Measurements from ENCODE around the gene CCDC57.

CCDC57 gene

GRCh38 chr17:82156284-82156925 lies 56.2 kb downstream of the CCDC57 start:
- no peaks in the 10 kb centered on the region for H3F3A ChIP-seq (ENCODE audit: insufficient read depth)
- H3K4me3 ChIP-seq (ENCODE audit: insufficient read depth, low read length, poor library complexity, severe bottlenecking) = no peak overlapping the region
- no peak overlapping the region for H3K27ac ChIP-seq (ENCODE audit: low read depth, low read length)
- no peaks in the 10 kb centered on the region for H3K36me3 ChIP-seq (ENCODE audit: low read length)
- no peak overlapping the region for H3K4me2 ChIP-seq (ENCODE audit: low read depth, low read length, poor library complexity, severe bottlenecking)
- no peak overlapping the region for H2AFZ ChIP-seq (ENCODE audit: low read depth, low read length, severe bottlenecking)
- H3K27me3 ChIP-seq (ENCODE audit: low read length) = no peaks in the 10 kb centered on the region
- H3K9me3 ChIP-seq (ENCODE audit: insufficient read depth, low read length) = no peaks in the 10 kb centered on the region
- TF ChIP-seq, protein P1, sequence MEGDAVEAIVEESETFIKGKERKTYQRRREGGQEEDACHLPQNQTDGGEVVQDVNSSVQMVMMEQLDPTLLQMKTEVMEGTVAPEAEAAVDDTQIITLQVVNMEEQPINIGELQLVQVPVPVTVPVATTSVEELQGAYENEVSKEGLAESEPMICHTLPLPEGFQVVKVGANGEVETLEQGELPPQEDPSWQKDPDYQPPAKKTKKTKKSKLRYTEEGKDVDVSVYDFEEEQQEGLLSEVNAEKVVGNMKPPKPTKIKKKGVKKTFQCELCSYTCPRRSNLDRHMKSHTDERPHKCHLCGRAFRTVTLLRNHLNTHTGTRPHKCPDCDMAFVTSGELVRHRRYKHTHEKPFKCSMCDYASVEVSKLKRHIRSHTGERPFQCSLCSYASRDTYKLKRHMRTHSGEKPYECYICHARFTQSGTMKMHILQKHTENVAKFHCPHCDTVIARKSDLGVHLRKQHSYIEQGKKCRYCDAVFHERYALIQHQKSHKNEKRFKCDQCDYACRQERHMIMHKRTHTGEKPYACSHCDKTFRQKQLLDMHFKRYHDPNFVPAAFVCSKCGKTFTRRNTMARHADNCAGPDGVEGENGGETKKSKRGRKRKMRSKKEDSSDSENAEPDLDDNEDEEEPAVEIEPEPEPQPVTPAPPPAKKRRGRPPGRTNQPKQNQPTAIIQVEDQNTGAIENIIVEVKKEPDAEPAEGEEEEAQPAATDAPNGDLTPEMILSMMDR (IDR thresholded peaks at IDR 0.05; ENCODE audit: insufficient read depth, low read length, poor library complexity, severe bottlenecking) = no peak
- TF ChIP-seq EZH2phosphoT487 (conservative IDR thresholded peaks at IDR 0.05; ENCODE audit: low read length) = no peak
- H3K9me2 ChIP-seq (replicated peaks; ENCODE audit: insufficient read depth, low read length) = no peaks in the 10 kb centered on the region
- H3K79me2 ChIP-seq (ENCODE audit: insufficient read depth, low read length) = no peaks in the 10 kb centered on the region
- H4K20me1 ChIP-seq (ENCODE audit: low read depth, low read length) = no peaks in the 10 kb centered on the region
- no peak overlapping the region for H3K9ac ChIP-seq (ENCODE audit: low read length)

- Histone ChIP-seq H3K36me3 (ENCODE audit: low read length) (no peaks in the 10 kb centered on the region), H3K9ac (ENCODE audit: low read length) (no peak overlapping the region)
- TF ChIP-seq, protein P1 (IDR thresholded peaks at IDR 0.05; ENCODE audit: insufficient read depth, low read length, poor library complexity, severe bottlenecking) = no peak
- TF ChIP-seq EZH2phosphoT487 (conservative IDR thresholded peaks at IDR 0.05; ENCODE audit: low read length) = no peak
Observed at GRCh38 chr17:82155606-82156005, 57.0 kb downstream of the CCDC57 start.

DNA sequence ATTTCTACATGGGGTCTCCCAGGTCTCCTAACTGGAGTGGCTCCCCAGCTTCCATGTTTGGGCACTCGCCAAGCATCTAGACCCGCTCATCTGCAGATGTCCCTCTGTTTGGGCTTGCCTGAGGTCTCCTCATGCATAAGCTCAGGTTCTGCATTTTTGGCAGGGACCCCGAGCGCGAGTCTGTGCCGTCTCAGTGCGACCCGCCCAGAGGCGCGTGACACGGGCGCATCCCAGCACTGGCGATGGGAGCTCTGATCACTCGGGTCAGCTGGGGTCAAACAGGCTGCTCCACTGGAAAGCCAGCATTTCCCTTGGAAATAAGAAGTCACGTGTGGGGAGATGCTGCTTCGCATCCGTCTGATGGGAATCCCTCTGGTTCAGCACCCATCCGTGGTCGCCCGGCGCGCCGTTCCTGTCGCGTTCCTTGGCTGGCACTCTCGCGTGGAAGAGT lies 57.7 kb downstream of the CCDC57 start:
- Histone ChIP-seq H3K4me3 (ENCODE audit: insufficient read depth, low read length, poor library complexity, severe bottlenecking) (no peak overlapping the region), H3K27ac (ENCODE audit: low read depth, low read length) (no peak overlapping the region), H3F3A (ENCODE audit: insufficient read depth) (no peaks in the 10 kb centered on the region), H3K4me2 (ENCODE audit: low read depth, low read length, poor library complexity, severe bottlenecking) (no peak overlapping the region), H3K9me3 (ENCODE audit: insufficient read depth, low read length) (no peaks in the 10 kb centered on the region), H2AFZ (ENCODE audit: low read depth, low read length, severe bottlenecking) (no peak overlapping the region), H3K27me3 (ENCODE audit: low read length) (no peaks in the 10 kb centered on the region), H3K9me2 (replicated peaks; ENCODE audit: insufficient read depth, low read length) (no peaks in the 10 kb centered on the region), H3K79me2 (ENCODE audit: insufficient read depth, low read length) (no peaks in the 10 kb centered on the region), H3K9ac (ENCODE audit: low read length) (no peak overlapping the region), H4K20me1 (ENCODE audit: low read depth, low read length) (no peaks in the 10 kb centered on the region), H3K36me3 (ENCODE audit: low read length) (no peaks in the 10 kb centered on the region)
- TF ChIP-seq, protein P1 (IDR thresholded peaks at IDR 0.05; ENCODE audit: insufficient read depth, low read length, poor library complexity, severe bottlenecking) = no peak
- TF ChIP-seq EZH2phosphoT487 (conservative IDR thresholded peaks at IDR 0.05; ENCODE audit: low read length) = no peak

More at GRCh38 chr17:82155606-82156005, 57.0 kb downstream of the CCDC57 start:
- no peaks in the 10 kb centered on the region for H3K27me3 ChIP-seq (ENCODE audit: low read length)
- no peak overlapping the region for H3K27ac ChIP-seq (ENCODE audit: low read depth, low read length)
- no peaks in the 10 kb centered on the region for H3F3A ChIP-seq (ENCODE audit: insufficient read depth)
- H3K9me2 ChIP-seq (replicated peaks; ENCODE audit: insufficient read depth, low read length) = no peaks in the 10 kb centered on the region
- H3K4me2 ChIP-seq (ENCODE audit: low read depth, low read length, poor library complexity, severe bottlenecking) = no peak overlapping the region
- no peak overlapping the region for H3K4me3 ChIP-seq (ENCODE audit: insufficient read depth, low read length, poor library complexity, severe bottlenecking)
- H2AFZ ChIP-seq (ENCODE audit: low read depth, low read length, severe bottlenecking) = no peak overlapping the region
- no peaks in the 10 kb centered on the region for H3K79me2 ChIP-seq (ENCODE audit: insufficient read depth, low read length)
- no peaks in the 10 kb centered on the region for H3K9me3 ChIP-seq (ENCODE audit: insufficient read depth, low read length)
- H4K20me1 ChIP-seq (ENCODE audit: low read depth, low read length) = no peaks in the 10 kb centered on the region

Measured in SU-DHL-6 (cell line).